K562 (cell line): ENCODE data around the gene ACTN1. TPM values are rescaled to one million over a fixed set of nuclear protein-coding genes. Genes with fewer than 3 reads are reported as not detected.

ENCODE experiments used
- ATAC-seq: fragments of 200-7000 bp; cut with Tn5 transposase; 3 replicates; pipeline ENCODE4 v1.9.1; 2020; ENCODE audit warnings: moderate library complexity
- BruUV-seq: library from RNA; stranded (reverse); fragments of 400-500 nt; replicated peaks from 2 replicates; lab custom pipeline; 2021; lab: Mats Ljungman, UMichigan
- CTCF ChIA-PET: fragments of 300-600 bp; formaldehyde crosslinking; extraction: SDS; loops from one replicate; lab custom pipeline; 2021; ENCODE audit warnings: low intra/inter-chr PET ratio; lab: Yijun Ruan, JAX
- POLR2A ChIA-PET: fragments of 300-600, 350-650 bp; sonication (Branson Sonifier 250); formaldehyde crosslinking; extraction: SDS; loops from one replicate; lab custom pipeline; 2021; ENCODE audit warnings: antibody characterized with exemption, inconsistent platforms; lab: Yijun Ruan, JAX
- DNase-seq, 4 experiments: peaks; one replicate each; pipeline versions ENCODE4 v3.0.0 to v3.0.0-alpha.2; 2011 to 2018; ENCODE audit warnings: low spot score in 3 of 4, mixed read lengths in 3 of 4; ENCODE audit errors: extremely low read depth in 1 of 4
- FAIRE-seq: peaks from 2 replicates; lab custom pipeline; 2011; peaks lifted over from hg19 to GRCh38; lab: Jason Lieb, UNC
- H2AFZ ChIP-seq: 2 replicates; pipeline ENCODE4 v1.6.0; 2011; ENCODE audit warnings: low read depth, low read length, control low read depth, inconsistent platforms
- H3K27ac ChIP-seq: fragments of 200-600 bp; 3 replicates; pipeline ENCODE4 v1.8.0; 2011; ENCODE audit warnings: low read depth, mild to moderate bottlenecking, control low read depth, inconsistent platforms, low read length, moderate library complexity, mixed read lengths; ENCODE audit errors: extremely low read depth
- H3K27me3 ChIP-seq, 2 experiments: fragments of 300-600 bp in 1 of 2; 2 replicates in 1 of 2; 3 replicates in 1 of 2; pipeline versions ENCODE4 v1.6.0 to v1.8.0; 2011; ENCODE audit warnings: inconsistent platforms in 2 of 2, low read length in 2 of 2, mild to moderate bottlenecking in 1 of 2, mixed read lengths in 1 of 2, moderate library complexity in 1 of 2; ENCODE audit not compliant: control insufficient read depth in 2 of 2, insufficient read depth in 2 of 2
- H3K36me3 ChIP-seq: fragments of 300-600 bp; 3 replicates; pipeline ENCODE4 v1.8.0; 2011; ENCODE audit warnings: mild to moderate bottlenecking, low read length, inconsistent platforms; ENCODE audit not compliant: control insufficient read depth, insufficient read depth
- H3K4me1 ChIP-seq, 2 experiments: fragments of 200-600 bp in 1 of 2; replicated peaks in 1 of 2; 2 replicates in 1 of 2; 3 replicates in 1 of 2; pipeline versions ENCODE4 v1.5.1 to v1.8.0; 2011; ENCODE audit warnings: inconsistent platforms in 2 of 2, low read length in 2 of 2, mild to moderate bottlenecking in 1 of 2, mixed read lengths in 1 of 2, moderate library complexity in 1 of 2; ENCODE audit not compliant: control insufficient read depth in 2 of 2, insufficient read depth in 2 of 2
- H3K4me2 ChIP-seq: 2 replicates; pipeline ENCODE4 v1.6.1; 2011; ENCODE audit warnings: low read length, control low read depth, inconsistent platforms, mixed read lengths; ENCODE audit not compliant: insufficient read depth
- H3K4me3 ChIP-seq: fragments of 200-600 bp; sonication (generic), shearing (Covaris generic); 2 replicates; pipeline ENCODE4 v1.5.1; 2016; ENCODE audit warnings: control low read depth, inconsistent platforms
- H3K79me2 ChIP-seq: fragments of 200-600 bp; 3 replicates; pipeline ENCODE4 v1.8.0; 2011; ENCODE audit warnings: low read length, inconsistent platforms; ENCODE audit not compliant: control insufficient read depth, insufficient read depth
- H3K9ac ChIP-seq, 2 experiments: 2 replicates each; pipeline versions ENCODE4 v1.6.0 to v1.6.1; 2011; ENCODE audit warnings: low read depth in 2 of 2, low read length in 2 of 2, control low read depth in 1 of 2, inconsistent platforms in 1 of 2, mild to moderate bottlenecking in 1 of 2, mixed read lengths in 1 of 2; ENCODE audit not compliant: insufficient read depth in 1 of 2
- H3K9me1 ChIP-seq: one replicate; pipeline ENCODE4 v1.6.0; 2011; ENCODE audit warnings: inconsistent platforms, mild to moderate bottlenecking, low read length, moderate library complexity; ENCODE audit not compliant: control insufficient read depth, insufficient read depth
- H3K9me3 ChIP-seq: replicated peaks from 2 replicates; pipeline ENCODE4 v1.5.1; 2011; ENCODE audit warnings: low read depth, low read length, inconsistent platforms; ENCODE audit not compliant: control insufficient read depth, insufficient read depth
- H4K20me1 ChIP-seq: replicated peaks from 2 replicates; pipeline ENCODE4 v1.6.1; 2011; ENCODE audit warnings: low read length, inconsistent platforms, mixed read lengths; ENCODE audit not compliant: control insufficient read depth, insufficient read depth
- CHCHD3 ChIP-seq: fragments of 250-450 bp; sonication (Bioruptor Pico); IDR thresholded peaks from 2 replicates; pipeline ENCODE4 v2.1.2; 2022; ENCODE audit warnings: mild to moderate bottlenecking
- CHD4 ChIP-seq: fragments of 200-600 bp; sonication (generic); IDR thresholded peaks from 3 replicates; pipeline ENCODE4 v1.6.1; 2012; ENCODE audit warnings: low read depth, mild to moderate bottlenecking, mixed read lengths, low read length, inconsistent platforms; ENCODE audit not compliant: insufficient read depth, insufficient replicate concordance, poor library complexity, severe bottlenecking
- DDX20 ChIP-seq: fragments of 450-650 bp; IDR thresholded peaks from 2 replicates; pipeline ENCODE4 v1.6.1; 2016; ENCODE audit warnings: missing genetic modification characterization, low read depth, mild to moderate bottlenecking, missing compliant biosample characterization, moderate library complexity
- MCM5 ChIP-seq: fragments of 450-650 bp; IDR thresholded peaks from 2 replicates; pipeline ENCODE4 v1.6.1; 2016; ENCODE audit warnings: low read depth
- MEF2A ChIP-seq: IDR thresholded peaks from 2 replicates; pipeline ENCODE4 v1.6.1; 2011; ENCODE audit warnings: low read depth, mild to moderate bottlenecking, low read length, moderate library complexity; ENCODE audit not compliant: control insufficient read depth
- WGBS: fragments of 100-300 bp; shearing (Covaris generic); methylation state at CpG from one replicate; pipeline ENCODE4 v1.1.6; 2016; ENCODE audit warnings: low coverage, mixed read lengths; ENCODE audit not compliant: insufficient coverage; ENCODE audit errors: missing lambda C conversion rate; 5-methylcytosine and 5-hydroxymethylcytosine counted together
- in situ Hi-C: fragments of 300-500 bp; cut with MboI; formaldehyde crosslinking; loops from 4 replicates; pipeline ENCODE4 v1.15.0; 2018; ENCODE audit warnings: inconsistent platforms, mixed read lengths
- intact Hi-C: fragments of 100-400 bp; cut with micrococcal nuclease; formaldehyde crosslinking; loops from 2 replicates; pipeline ENCODE4 v1.14.2; 2022
- polyA plus RNA-seq, 8 experiments: library from polyadenylated mRNA; depleted of rRNA in 4 of 8; stranded (reverse) in 5 of 8; unstranded in 3 of 8; fragments of >200 nt; fragmentation: Nextera tagmentation in 2 of 8; fragmentation: Illumina TruSeq in 1 of 8; extraction: Ambion mirVana in 2 of 8; extraction: Trizol in 1 of 8; gene quantifications; 2 replicates each; pipeline versions ENCODE4 v1.2.1 to v1.2.3, GENCODE V29; 2011 to 2014; ENCODE audit warnings: inconsistent platforms in 1 of 8, missing spikeins in 1 of 8
- total RNA-seq, 7 experiments: library from RNA; depleted of rRNA in 6 of 7; stranded (reverse); fragments of >200 nt in 6 of 7; fragmentation: Illumina TruSeq in 2 of 7; extraction: Trizol in 2 of 7; gene quantifications; 2 replicates each; pipeline versions ENCODE4 v1.2.1 to v1.2.3, GENCODE V29; 2011 to 2021; ENCODE audit warnings: low replicate concordance in 1 of 7
- TF ChIP-seq, protein P1 (sequence below): fragments of 250-450 bp; sonication (Bioruptor Pico); IDR thresholded peaks from 2 replicates; pipeline ENCODE4 v1.5.0; 2021; ENCODE audit warnings: mild to moderate bottlenecking, borderline replicate concordance
- TF ChIP-seq, protein P2 (sequence below): IDR thresholded peaks from 3 replicates; pipeline ENCODE4 v1.6.1; 2011; ENCODE audit warnings: borderline replicate concordance, mild to moderate bottlenecking, moderate library complexity; ENCODE audit not compliant: insufficient read length; ENCODE audit errors: extremely low read depth
- TF ChIP-seq, protein P3 (sequence below): fragments of 450-650 bp; formaldehyde crosslinking; IDR thresholded peaks from 2 replicates; pipeline ENCODE4 v1.4.0; 2022; ENCODE audit warnings: missing genetic modification characterization
- TF ChIP-seq, protein P4 (sequence below): sonication (generic); formaldehyde crosslinking; IDR thresholded peaks from 2 replicates; pipeline ENCODE4 v1.4.0; 2020; ENCODE audit warnings: mild to moderate bottlenecking, missing genetic modification reagents

Gene ACTN1
- total and polyA plus RNA-seq, 9 of the 15 experiments (the other 6 are each of a cell fraction or from before 2014, with no cell fraction given) = 2.2 to 67.7 (median 34.5) TPM

DNA sequence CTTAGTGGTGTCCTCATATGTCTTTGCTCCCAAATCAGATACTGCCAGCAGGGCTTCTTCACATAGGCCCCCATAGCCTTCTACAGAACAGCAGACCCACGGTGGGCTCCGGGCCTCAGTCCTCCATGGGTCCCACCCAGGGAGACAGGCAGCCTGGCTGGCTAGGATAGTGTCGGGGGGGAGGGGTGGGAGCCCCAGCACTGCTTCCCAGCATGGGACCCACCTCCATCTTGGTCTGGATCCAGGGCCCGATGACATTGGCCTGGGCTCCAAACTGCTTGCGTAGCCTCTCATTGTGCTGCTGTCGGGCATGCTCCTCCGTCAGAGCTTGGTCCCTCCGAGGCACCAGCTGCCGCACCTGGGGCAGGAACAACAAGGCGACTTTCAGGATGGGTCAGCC is 96.9 kb downstream of the ACTN1 start (continued):
- TF ChIP-seq, protein P1, sequence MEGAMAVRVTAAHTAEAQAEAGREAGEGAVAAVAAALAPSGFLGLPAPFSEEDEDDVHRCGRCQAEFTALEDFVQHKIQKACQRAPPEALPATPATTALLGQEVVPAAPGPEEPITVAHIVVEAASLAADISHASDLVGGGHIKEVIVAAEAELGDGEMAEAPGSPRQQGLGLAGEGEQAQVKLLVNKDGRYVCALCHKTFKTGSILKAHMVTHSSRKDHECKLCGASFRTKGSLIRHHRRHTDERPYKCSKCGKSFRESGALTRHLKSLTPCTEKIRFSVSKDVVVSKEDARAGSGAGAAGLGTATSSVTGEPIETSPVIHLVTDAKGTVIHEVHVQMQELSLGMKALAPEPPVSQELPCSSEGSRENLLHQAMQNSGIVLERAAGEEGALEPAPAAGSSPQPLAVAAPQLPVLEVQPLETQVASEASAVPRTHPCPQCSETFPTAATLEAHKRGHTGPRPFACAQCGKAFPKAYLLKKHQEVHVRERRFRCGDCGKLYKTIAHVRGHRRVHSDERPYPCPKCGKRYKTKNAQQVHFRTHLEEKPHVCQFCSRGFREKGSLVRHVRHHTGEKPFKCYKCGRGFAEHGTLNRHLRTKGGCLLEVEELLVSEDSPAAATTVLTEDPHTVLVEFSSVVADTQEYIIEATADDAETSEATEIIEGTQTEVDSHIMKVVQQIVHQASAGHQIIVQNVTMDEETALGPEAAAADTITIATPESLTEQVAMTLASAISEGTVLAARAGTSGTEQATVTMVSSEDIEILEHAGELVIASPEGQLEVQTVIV (CRISPR knock-in tag) = no peak
- TF ChIP-seq CHD4 = no peak
- TF ChIP-seq DDX20 (tag) = no peak
- no peak for TF ChIP-seq CHCHD3
- no peak for TF ChIP-seq MEF2A

DNA sequence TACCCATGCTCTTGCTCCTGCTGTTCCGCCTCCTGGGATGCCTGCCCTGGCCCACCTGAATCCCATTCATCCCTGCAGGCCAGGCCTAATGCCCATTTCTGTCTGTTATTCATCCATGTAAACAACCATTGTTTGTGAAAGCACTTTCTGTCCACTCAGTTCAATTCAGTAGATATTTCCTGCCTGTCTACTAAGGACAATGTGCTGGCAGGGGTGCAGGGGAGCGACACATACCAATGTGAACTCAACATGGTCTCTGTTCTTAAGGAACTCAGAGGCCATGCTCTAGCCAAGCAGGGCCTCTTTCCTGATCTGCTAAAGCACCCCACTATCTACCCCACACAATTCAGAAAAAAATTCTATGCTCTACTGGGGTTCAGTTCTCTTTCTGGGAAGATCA is 97.7 kb downstream of the ACTN1 start:
- TF ChIP-seq, protein P2, sequence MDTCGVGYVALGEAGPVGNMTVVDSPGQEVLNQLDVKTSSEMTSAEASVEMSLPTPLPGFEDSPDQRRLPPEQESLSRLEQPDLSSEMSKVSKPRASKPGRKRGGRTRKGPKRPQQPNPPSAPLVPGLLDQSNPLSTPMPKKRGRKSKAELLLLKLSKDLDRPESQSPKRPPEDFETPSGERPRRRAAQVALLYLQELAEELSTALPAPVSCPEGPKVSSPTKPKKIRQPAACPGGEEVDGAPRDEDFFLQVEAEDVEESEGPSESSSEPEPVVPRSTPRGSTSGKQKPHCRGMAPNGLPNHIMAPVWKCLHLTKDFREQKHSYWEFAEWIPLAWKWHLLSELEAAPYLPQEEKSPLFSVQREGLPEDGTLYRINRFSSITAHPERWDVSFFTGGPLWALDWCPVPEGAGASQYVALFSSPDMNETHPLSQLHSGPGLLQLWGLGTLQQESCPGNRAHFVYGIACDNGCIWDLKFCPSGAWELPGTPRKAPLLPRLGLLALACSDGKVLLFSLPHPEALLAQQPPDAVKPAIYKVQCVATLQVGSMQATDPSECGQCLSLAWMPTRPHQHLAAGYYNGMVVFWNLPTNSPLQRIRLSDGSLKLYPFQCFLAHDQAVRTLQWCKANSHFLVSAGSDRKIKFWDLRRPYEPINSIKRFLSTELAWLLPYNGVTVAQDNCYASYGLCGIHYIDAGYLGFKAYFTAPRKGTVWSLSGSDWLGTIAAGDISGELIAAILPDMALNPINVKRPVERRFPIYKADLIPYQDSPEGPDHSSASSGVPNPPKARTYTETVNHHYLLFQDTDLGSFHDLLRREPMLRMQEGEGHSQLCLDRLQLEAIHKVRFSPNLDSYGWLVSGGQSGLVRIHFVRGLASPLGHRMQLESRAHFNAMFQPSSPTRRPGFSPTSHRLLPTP = no peak
- no peak for TF ChIP-seq MCM5
- TF ChIP-seq, protein P3, sequence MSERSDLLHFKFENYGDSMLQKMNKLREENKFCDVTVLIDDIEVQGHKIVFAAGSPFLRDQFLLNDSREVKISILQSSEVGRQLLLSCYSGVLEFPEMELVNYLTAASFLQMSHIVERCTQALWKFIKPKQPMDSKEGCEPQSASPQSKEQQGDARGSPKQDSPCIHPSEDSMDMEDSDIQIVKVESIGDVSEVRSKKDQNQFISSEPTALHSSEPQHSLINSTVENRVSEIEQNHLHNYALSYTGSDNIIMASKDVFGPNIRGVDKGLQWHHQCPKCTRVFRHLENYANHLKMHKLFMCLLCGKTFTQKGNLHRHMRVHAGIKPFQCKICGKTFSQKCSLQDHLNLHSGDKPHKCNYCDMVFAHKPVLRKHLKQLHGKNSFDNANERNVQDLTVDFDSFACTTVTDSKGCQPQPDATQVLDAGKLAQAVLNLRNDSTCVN (CRISPR knock-in tag) = no peak
- TF ChIP-seq, protein P4, sequence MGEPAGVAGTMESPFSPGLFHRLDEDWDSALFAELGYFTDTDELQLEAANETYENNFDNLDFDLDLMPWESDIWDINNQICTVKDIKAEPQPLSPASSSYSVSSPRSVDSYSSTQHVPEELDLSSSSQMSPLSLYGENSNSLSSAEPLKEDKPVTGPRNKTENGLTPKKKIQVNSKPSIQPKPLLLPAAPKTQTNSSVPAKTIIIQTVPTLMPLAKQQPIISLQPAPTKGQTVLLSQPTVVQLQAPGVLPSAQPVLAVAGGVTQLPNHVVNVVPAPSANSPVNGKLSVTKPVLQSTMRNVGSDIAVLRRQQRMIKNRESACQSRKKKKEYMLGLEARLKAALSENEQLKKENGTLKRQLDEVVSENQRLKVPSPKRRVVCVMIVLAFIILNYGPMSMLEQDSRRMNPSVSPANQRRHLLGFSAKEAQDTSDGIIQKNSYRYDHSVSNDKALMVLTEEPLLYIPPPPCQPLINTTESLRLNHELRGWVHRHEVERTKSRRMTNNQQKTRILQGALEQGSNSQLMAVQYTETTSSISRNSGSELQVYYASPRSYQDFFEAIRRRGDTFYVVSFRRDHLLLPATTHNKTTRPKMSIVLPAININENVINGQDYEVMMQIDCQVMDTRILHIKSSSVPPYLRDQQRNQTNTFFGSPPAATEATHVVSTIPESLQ (CRISPR knock-in tag) = no peak
- Histone ChIP-seq H4K20me1 (no peaks in the 10 kb centered on the region), H3K4me3 (no peak overlapping the region), H3K9me3 (no peaks in the 10 kb centered on the region), H2AFZ (no peak overlapping the region), H3K4me1 (no peaks in the 10 kb centered on the region; a peak in 1 of 5 replicates), H3K9ac (no peak overlapping the region), H3K4me2 (no peak overlapping the region), H3K27ac (no peak overlapping the region), H3K27me3 (no peaks in the 10 kb centered on the region), H3K79me2 (no peaks in the 10 kb centered on the region), H3K36me3 (peaks cover 68% of the 10 kb centered on the region; the same call in 2 of the 3 replicates), H3K9me1 (no peaks in the 10 kb centered on the region)
- intact Hi-C loops = no loop called here
- no TSS peak for BruUV-seq
- ChIA-PET POLR2A (no interaction called here), CTCF (no interaction called here)
- no peak for DNase-seq
- no peak for ATAC-seq
- in situ Hi-C loops = no loop called here
- FAIRE-seq = no peak
- WGBS = 100% methylated on average over 1 of the region's 2 CpGs
